ENCODE results near the gene ZNF341. TPM values are rescaled to one million over a fixed set of nuclear protein-coding genes. Genes with fewer than 3 reads are reported as not detected.

The ZNF341 gene
- total RNA-seq, 4 donors from 2014 or later = 2.5 to 13.5 (median 3.6) TPM

DNA sequence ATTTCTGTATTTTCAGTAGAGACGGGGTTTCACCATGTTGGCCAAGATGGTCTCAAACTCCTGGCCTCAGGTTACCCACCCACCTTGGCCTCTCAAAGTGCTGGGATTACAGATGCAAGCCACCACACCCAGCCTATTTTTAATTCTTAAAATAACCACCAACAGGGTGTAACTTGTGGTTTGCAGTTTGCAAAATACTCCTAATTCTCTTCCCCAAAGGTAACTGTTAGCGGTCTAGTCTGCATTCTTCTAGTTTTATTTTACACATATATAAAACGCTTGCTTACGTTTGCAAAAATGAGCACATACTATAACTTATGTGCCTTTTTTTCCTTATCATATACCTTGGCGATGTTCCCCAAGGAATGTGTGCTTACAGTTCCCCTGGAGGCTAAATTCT is 53.7 kb downstream of the ZNF341 start:
- Histone ChIP-seq H3K36me3 (no peaks in the 10 kb centered on the region), H3K27ac (no peak overlapping the region), H3K4me3 (no peak overlapping the region), H3K9me3 (no peaks in the 10 kb centered on the region), H3K27me3 (no peaks in the 10 kb centered on the region), H3K4me1 (peaks cover 0 to 23% (median 3%) of the 10 kb centered on the region in 4 donors)
- no peak for DNase-seq
- TF ChIP-seq POLR2A (IDR thresholded peaks at IDR 0.05) = no peak
- TF ChIP-seq, protein P1, sequence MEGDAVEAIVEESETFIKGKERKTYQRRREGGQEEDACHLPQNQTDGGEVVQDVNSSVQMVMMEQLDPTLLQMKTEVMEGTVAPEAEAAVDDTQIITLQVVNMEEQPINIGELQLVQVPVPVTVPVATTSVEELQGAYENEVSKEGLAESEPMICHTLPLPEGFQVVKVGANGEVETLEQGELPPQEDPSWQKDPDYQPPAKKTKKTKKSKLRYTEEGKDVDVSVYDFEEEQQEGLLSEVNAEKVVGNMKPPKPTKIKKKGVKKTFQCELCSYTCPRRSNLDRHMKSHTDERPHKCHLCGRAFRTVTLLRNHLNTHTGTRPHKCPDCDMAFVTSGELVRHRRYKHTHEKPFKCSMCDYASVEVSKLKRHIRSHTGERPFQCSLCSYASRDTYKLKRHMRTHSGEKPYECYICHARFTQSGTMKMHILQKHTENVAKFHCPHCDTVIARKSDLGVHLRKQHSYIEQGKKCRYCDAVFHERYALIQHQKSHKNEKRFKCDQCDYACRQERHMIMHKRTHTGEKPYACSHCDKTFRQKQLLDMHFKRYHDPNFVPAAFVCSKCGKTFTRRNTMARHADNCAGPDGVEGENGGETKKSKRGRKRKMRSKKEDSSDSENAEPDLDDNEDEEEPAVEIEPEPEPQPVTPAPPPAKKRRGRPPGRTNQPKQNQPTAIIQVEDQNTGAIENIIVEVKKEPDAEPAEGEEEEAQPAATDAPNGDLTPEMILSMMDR (IDR thresholded peaks at IDR 0.05) = no peak

DNA sequence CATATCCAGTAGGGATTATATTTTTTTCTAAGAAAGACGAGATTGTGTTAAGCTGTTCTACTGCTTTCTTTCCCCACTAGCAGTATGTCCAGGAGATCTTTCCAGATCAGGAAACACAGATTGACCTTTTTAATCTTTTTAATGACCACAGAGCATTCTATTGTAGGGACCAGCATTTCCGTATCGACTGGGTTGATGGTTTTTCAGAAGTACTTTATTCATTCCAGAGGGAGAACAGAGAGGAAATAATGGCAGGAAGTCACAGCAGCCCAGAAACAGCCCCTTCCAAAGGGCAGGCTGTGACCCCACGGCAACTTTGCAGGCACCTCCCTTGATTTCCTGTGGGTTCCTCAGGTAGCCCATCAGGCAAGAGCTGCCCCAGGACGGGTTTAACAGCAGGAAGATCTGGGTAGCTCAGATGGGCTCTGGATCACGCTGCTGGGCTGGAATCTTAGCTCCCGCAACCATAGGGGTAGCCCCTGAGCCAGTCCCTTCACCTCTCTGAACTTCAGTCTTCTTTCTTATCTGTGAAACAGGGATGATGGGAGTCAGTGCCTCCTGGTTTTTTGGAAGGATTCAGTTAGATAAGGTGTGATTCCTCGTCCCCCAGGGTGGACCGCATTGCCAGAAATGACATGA is 55.6 kb downstream of the ZNF341 start:
- Histone ChIP-seq H3K27ac (peak overlapping the region in 1 of 4 donors; percentile 95), H3K36me3 (no peaks in the 10 kb centered on the region), H3K4me1 (peaks cover 0 to 37% (median 3%) of the 10 kb centered on the region in 4 donors), H3K4me3 (no peak overlapping the region), H3K9me3 (no peaks in the 10 kb centered on the region), H3K27me3 (no peaks in the 10 kb centered on the region)
- no peak for TF ChIP-seq POLR2A (IDR thresholded peaks at IDR 0.05)
- TF ChIP-seq, protein P1 (IDR thresholded peaks at IDR 0.05) = no peak
- DNase-seq = no peak

DNA sequence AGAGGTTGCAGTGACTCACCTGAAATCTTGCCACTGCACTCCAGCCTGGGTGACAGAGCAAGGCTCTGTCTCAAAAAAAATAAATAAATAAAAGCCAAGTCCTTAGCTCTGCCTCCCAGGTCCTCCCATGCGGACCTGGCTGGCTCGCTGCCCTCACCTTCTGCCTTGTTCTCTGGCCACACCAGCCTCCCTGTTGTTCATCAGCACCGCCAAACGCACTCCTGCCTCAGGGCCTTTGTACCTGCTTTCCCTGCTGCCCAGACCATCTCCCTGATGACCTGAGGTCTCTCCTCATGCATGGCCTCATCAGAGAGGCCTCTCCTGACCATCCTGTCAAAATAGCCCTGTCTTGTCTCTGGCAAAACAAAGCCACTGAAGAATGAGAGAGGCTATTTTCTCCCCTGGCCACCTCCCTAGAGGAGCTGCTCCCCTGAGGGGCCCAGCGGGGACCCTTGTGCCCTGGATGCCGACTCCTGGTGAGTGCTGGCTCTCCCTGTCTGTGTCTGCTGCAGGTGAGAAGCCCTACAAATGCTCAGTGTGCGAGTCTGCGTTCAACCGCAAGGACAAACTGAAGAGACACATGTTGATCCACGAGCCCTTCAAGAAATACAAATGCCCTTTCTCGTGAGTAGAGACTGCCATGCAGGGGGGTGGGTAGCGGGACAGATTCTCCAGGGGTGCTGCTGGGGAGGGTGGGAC is 56.7 kb downstream of the ZNF341 start:
- Histone ChIP-seq H3K4me1 (peaks cover 0 to 43% (median 3%) of the 10 kb centered on the region in 4 donors), H3K36me3 (no peaks in the 10 kb centered on the region), H3K27me3 (no peaks in the 10 kb centered on the region), H3K27ac (peak overlapping the region in 3 of 4 donors; percentile 85 to 97 (median 95)), H3K4me3 (no peak overlapping the region), H3K9me3 (no peaks in the 10 kb centered on the region)
- DNase-seq = no peak
- TF ChIP-seq POLR2A (IDR thresholded peaks at IDR 0.05) = no peak
- TF ChIP-seq, protein P1 (IDR thresholded peaks at IDR 0.05) = no peak

DNA sequence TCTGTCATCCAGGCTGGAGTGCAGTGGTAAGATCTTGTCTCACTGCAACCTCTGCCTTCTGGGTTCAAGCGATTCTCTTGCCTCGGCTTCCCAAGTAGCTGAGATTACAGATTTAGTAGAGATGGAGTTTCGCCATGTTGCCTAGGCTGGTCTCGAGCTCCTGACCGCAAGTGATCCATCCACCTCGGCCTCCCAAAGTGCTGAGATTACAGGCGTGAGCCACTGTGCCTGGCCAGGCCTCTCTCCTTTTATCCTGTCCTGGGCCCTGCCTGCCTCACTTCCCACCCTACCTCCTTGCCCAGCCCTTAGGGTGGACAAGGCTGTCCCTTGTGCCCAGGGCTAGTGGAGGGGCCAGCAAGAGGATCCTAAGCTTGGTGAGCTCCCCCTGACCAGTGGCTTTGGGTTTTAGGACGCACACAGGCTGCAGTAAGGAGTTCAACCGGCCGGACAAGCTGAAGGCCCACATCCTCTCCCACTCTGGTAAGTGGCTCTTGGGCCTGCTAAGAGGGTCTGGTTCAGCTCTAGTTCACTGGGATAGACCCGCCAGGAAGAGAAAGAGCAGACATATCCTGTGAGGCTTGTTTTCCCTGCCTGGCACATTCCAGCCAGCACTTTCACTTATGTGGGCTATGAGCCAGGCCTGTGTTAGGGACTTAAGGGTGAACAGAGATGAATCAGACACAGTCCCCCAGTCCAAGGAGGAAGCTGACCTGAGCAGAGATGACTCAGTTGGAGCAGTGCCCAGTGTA is 57.5 kb downstream of the ZNF341 start:
- peak overlapping the region in 3 of 4 donors; percentile 85 to 97 (median 95) for H3K27ac ChIP-seq
- H3K4me1 ChIP-seq = peaks cover 0 to 47% (median 3%) of the 10 kb centered on the region in 4 donors
- no peaks in the 10 kb centered on the region for H3K9me3 ChIP-seq
- H3K36me3 ChIP-seq = no peaks in the 10 kb centered on the region
- DNase-seq = peak in 2 of 3 donors; percentile 84 to 95
- H3K4me3 ChIP-seq = no peak overlapping the region
- TF ChIP-seq, protein P1 (IDR thresholded peaks at IDR 0.05) = no peak
- TF ChIP-seq POLR2A (IDR thresholded peaks at IDR 0.05) = peak in 1 of 2 donors; percentile 65
- H3K27me3 ChIP-seq = no peaks in the 10 kb centered on the region

DNA sequence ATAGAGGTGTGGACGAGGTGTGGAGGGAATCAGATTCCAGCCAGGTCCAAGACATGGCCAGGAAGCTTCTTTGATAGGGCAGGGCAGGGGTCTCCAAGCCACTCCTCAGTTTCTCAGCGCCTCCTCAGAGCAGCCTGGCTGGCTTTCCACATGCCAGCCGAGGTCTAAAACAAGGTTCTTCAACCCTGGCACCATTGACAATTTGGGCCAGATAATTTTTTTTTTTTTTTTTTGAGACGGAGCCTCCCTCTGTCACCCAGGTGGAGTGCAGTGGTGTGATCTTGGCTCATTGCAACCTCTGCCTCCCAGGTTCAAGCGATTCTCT is 58.0 kb downstream of the ZNF341 start:
- H3K9me3 ChIP-seq = no peaks in the 10 kb centered on the region
- H3K27ac ChIP-seq = peak overlapping the region in 3 of 4 donors; percentile 85 to 97 (median 95)
- peaks cover 0 to 47% (median 3%) of the 10 kb centered on the region in 4 donors for H3K4me1 ChIP-seq
- no peak for TF ChIP-seq POLR2A (IDR thresholded peaks at IDR 0.05)
- TF ChIP-seq, protein P1 (IDR thresholded peaks at IDR 0.05) = no peak
- H3K27me3 ChIP-seq = no peaks in the 10 kb centered on the region
- no peaks in the 10 kb centered on the region for H3K36me3 ChIP-seq
- no peak overlapping the region for H3K4me3 ChIP-seq
- no peak for DNase-seq

Data from Peyer's patch (tissue), 4 donors.